AG10803 (cell line): ENCODE data around the gene CHAMP1.
"Not testable (repeated sequence)": the region's sequence is repeated elsewhere in the genome, so short reads cannot be mapped to it uniquely, and the experiment has no call there.

Source experiments
- DNase-seq: peaks from one replicate; pipeline ENCODE4 v3.0.0; 2010; ENCODE audit warnings: low read depth
- H3K4me3 ChIP-seq: 2 replicates; pipeline ENCODE4 v1.5.1; 2011; ENCODE audit warnings: mild to moderate bottlenecking, low read length, control low read depth
- CTCF ChIP-seq: conservative IDR thresholded peaks from 2 replicates; pipeline ENCODE4 v1.5.1; 2011; ENCODE audit warnings: mild to moderate bottlenecking, low read length, control low read depth, inconsistent platforms

Gene CHAMP1

GRCh38 chr13:114330086-114330485, 15.8 kb downstream of the CHAMP1 start:
- no peak for DNase-seq
- no peak for TF ChIP-seq CTCF
- H3K4me3 ChIP-seq, result no peak overlapping the region

GRCh38 chr13:114333881-114334280, 19.6 kb downstream of the CHAMP1 start:
- DNase-seq, H3K4me3 ChIP-seq: not testable (repeated sequence)

GRCh38 chr13:114334305-114335053, 20.2 kb downstream of the CHAMP1 start:
- DNase-seq, result no peak
- TF ChIP-seq CTCF, result no peak
- H3K4me3 ChIP-seq, result no peak overlapping the region

- DNase-seq, H3K4me3 ChIP-seq: not testable (repeated sequence)
These were observed 22.2 kb downstream of the CHAMP1 start for GRCh38 chr13:114336457-114336856.

- TF ChIP-seq CTCF, result no peak
- no peak overlapping the region for H3K4me3 ChIP-seq
These were observed 24.7 kb downstream of the CHAMP1 start for GRCh38 chr13:114338959-114339358.

GRCh38 chr13:114339857-114340534, 25.7 kb downstream of the CHAMP1 start:
- DNase-seq, result peak; percentile 66
- peak; percentile 77 for TF ChIP-seq CTCF
- H3K4me3 ChIP-seq, result no peak overlapping the region

More at GRCh38 chr13:114338959-114339358, 24.7 kb downstream of the CHAMP1 start:
- DNase-seq, result no peak

- no peak for TF ChIP-seq CTCF
- no peak for DNase-seq
- no peak overlapping the region for H3K4me3 ChIP-seq
These were observed 26.9 kb downstream of the CHAMP1 start for GRCh38 chr13:114341003-114341777.

GRCh38 chr13:114347256-114347655, 33.0 kb downstream of the CHAMP1 start:
- not testable (repeated sequence) for DNase-seq, H3K4me3 ChIP-seq
